Measurements from ENCODE around the gene PLCH2. TPM values are rescaled to one million over a fixed set of nuclear protein-coding genes. Genes with fewer than 3 reads are reported as not detected.

Gene PLCH2
- polyA plus RNA-seq, 1 of the 3 experiments (the other 2 are of a cell fraction): 0.08 TPM

- Histone ChIP-seq H3K9me3 (no peaks in the 10 kb centered on the region), H3K36me3 (replicated peaks in 1 of 2; ENCODE audit: control insufficient read depth in 1 of 2, insufficient read depth in 2 of 2, low read length in 1 of 2) (no peaks in the 10 kb centered on the region), H3K27ac (ENCODE audit: low read depth in 2 of 2, low read length in 1 of 2) (no peak overlapping the region), H4K20me1 (ENCODE audit: insufficient read depth) (no peaks in the 10 kb centered on the region), H3F3A (replicated peaks; ENCODE audit: insufficient read depth) (no peaks in the 10 kb centered on the region), H3K4me1 (ENCODE audit: control insufficient read depth in 1 of 2, insufficient read depth in 2 of 2, low read depth in 1 of 2, low read length in 1 of 2) (0 out of 4 replicates have a peak, but pooled peaks cover 0 to 3% of the 10 kb centered on the region in 2 experiments), H2AFZ (ENCODE audit: low read depth) (no peak overlapping the region), H3K9me2 (no peaks in the 10 kb centered on the region), H3K9ac (no peak overlapping the region), H3K79me2 (ENCODE audit: insufficient read depth) (no peaks in the 10 kb centered on the region), H3K4me3 (ENCODE audit: low read depth in 2 of 2, low read length in 1 of 2) (no peak overlapping the region), H3K27me3 (ENCODE audit: insufficient read depth) (peaks cover 9% of the 10 kb centered on the region; the same call in 1 of the 2 replicates), H3K4me2 (no peak overlapping the region)
- WGBS (ENCODE audit: low lambda C conversion rate): 39% methylated on average over 4 of the region's 9 CpGs
- TF ChIP-seq GABPA (IDR thresholded peaks at IDR 0.05; ENCODE audit: low read depth): no peak
- no peak for TF ChIP-seq MXI1 (IDR thresholded peaks at IDR 0.05; ENCODE audit: low read depth, low read length)
- TF ChIP-seq USF2 (IDR thresholded peaks at IDR 0.05; ENCODE audit: borderline replicate concordance, low read depth, low read length): no peak
- TF ChIP-seq MEF2A (IDR thresholded peaks at IDR 0.05; ENCODE audit: borderline replicate concordance, low read depth): no peak
- no peak for TF ChIP-seq RFX5 (IDR thresholded peaks at IDR 0.05; ENCODE audit: low read length)
- TF ChIP-seq, protein P1, sequence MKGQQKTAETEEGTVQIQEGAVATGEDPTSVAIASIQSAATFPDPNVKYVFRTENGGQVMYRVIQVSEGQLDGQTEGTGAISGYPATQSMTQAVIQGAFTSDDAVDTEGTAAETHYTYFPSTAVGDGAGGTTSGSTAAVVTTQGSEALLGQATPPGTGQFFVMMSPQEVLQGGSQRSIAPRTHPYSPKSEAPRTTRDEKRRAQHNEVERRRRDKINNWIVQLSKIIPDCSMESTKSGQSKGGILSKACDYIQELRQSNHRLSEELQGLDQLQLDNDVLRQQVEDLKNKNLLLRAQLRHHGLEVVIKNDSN (IDR thresholded peaks at IDR 0.05; ENCODE audit: borderline replicate concordance, low read depth): no peak
- TF ChIP-seq POLR2AphosphoS5 (IDR thresholded peaks at IDR 0.05; ENCODE audit: low read depth, low read length): no peak
- TF ChIP-seq RAD21 (IDR thresholded peaks at IDR 0.05; ENCODE audit: low read length): no peak
- no peak for TF ChIP-seq NRF1 (IDR thresholded peaks at IDR 0.05; ENCODE audit: low read depth, low read length)
- TF ChIP-seq SIN3A (IDR thresholded peaks at IDR 0.05; ENCODE audit: borderline replicate concordance, low read depth, low read length): no peak
- TF ChIP-seq TCF12 (IDR thresholded peaks at IDR 0.05): no peak
- TF ChIP-seq, protein P2, sequence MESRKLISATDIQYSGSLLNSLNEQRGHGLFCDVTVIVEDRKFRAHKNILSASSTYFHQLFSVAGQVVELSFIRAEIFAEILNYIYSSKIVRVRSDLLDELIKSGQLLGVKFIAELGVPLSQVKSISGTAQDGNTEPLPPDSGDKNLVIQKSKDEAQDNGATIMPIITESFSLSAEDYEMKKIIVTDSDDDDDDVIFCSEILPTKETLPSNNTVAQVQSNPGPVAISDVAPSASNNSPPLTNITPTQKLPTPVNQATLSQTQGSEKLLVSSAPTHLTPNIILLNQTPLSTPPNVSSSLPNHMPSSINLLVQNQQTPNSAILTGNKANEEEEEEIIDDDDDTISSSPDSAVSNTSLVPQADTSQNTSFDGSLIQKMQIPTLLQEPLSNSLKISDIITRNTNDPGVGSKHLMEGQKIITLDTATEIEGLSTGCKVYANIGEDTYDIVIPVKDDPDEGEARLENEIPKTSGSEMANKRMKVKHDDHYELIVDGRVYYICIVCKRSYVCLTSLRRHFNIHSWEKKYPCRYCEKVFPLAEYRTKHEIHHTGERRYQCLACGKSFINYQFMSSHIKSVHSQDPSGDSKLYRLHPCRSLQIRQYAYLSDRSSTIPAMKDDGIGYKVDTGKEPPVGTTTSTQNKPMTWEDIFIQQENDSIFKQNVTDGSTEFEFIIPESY (IDR thresholded peaks at IDR 0.05; ENCODE audit: borderline replicate concordance, low read depth): no peak
- ChIA-PET POLR2A (interaction anchor here (1.0 kb wide), 1 partner anchor 13 kb away, joined by 3 read pairs; no protein-coding TSS in a partner anchor), CTCF (interaction anchor here (0.6 to 2.0 kb wide), 5 partner anchors 9 to 98 kb away, joined by 3 to 9 read pairs (median 4); partner anchors contain the start of gene PEX10)
- DNase-seq: no peak
Measured at GRCh38 chr1:2446861-2447260, 29.2 kb upstream of the PLCH2 start.
